GM12878 (cell line): ENCODE results near the gene PNPLA4. TPM values are rescaled to one million over a fixed set of nuclear protein-coding genes. Genes with fewer than 3 reads are reported as not detected.

Experiments used
- GABPA ChIP-seq: IDR thresholded peaks from 2 replicates; pipeline ENCODE4 v1.6.1; 2014; ENCODE audit warnings: antibody characterized with exemption, low read depth, mild to moderate bottlenecking, inconsistent platforms
- HDAC2 ChIP-seq: fragments of 200-600 bp; sonication (generic); IDR thresholded peaks from 2 replicates; pipeline ENCODE4 v1.6.1; 2017
- IKZF1 ChIP-seq: fragments of 450-650 bp; conservative IDR thresholded peaks from 2 replicates; pipeline ENCODE4 v1.6.1; 2017; ENCODE audit warnings: antibody characterized with exemption, mild to moderate bottlenecking
- POLR2AphosphoS2 ChIP-seq: IDR thresholded peaks from 2 replicates; pipeline ENCODE4 v1.6.1; 2011; ENCODE audit warnings: low read depth, mild to moderate bottlenecking, low read length, improper control_type of control experiment, moderate library complexity
- SREBF1 ChIP-seq: IDR thresholded peaks from 2 replicates; pipeline ENCODE4 v1.6.1; 2012; ENCODE audit warnings: mild to moderate bottlenecking, low read length
- TBL1XR1 ChIP-seq: IDR thresholded peaks from 2 replicates; pipeline ENCODE4 v1.6.1; 2012; ENCODE audit warnings: low read depth, low read length, improper control_type of control experiment
- ZBED1 ChIP-seq: IDR thresholded peaks from 2 replicates; pipeline ENCODE4 v1.6.1; 2016; ENCODE audit warnings: borderline replicate concordance
- ZNF217 ChIP-seq: fragments of 450-650 bp; IDR thresholded peaks from 2 replicates; pipeline ENCODE4 v1.6.1; 2017; ENCODE audit warnings: antibody characterized with exemption, mild to moderate bottlenecking
- ZNF24 ChIP-seq: fragments of 450-650 bp; IDR thresholded peaks from 2 replicates; pipeline ENCODE4 v1.6.1; 2017; ENCODE audit warnings: antibody characterized with exemption, mild to moderate bottlenecking
- polyA plus RNA-seq, 11 experiments: library from polyadenylated mRNA; depleted of rRNA in 4 of 11; unstranded in 6 of 11; stranded (reverse) in 5 of 11; fragments of >200 nt; fragmentation: Nextera tagmentation in 4 of 11; fragmentation: Illumina TruSeq in 1 of 11; extraction: Ambion mirVana in 4 of 11; extraction: Trizol in 1 of 11; gene quantifications; 1 replicate in 1 of 11; 2 replicates in 10 of 11; pipeline versions ENCODE4 v1.2.1 to v1.2.3, GENCODE V29; 2011 to 2016; ENCODE audit warnings: inconsistent platforms in 2 of 11, missing spikeins in 2 of 11, low read depth in 1 of 11
- total RNA-seq, 4 experiments: library from RNA; depleted of rRNA in 3 of 4; stranded (reverse); fragments of >200 nt in 3 of 4; fragmentation: Illumina TruSeq in 1 of 4; extraction: Trizol in 1 of 4; gene quantifications; 2 replicates each; pipeline versions ENCODE4 v1.2.1 to v1.2.3, GENCODE V29; 2013 to 2021
- TF ChIP-seq, protein P1 (sequence below): IDR thresholded peaks from 2 replicates; pipeline ENCODE4 v1.6.1; 2012; ENCODE audit warnings: low read length, inconsistent platforms
- TF ChIP-seq, protein P2 (sequence below): fragments of 450-650 bp; formaldehyde crosslinking; IDR thresholded peaks from 2 replicates; pipeline ENCODE4 v1.4.0; 2020; ENCODE audit warnings: mild to moderate bottlenecking, moderate library complexity
- TF ChIP-seq, protein P3 (sequence below): IDR thresholded peaks from 2 replicates; pipeline ENCODE4 v1.6.1; 2011; ENCODE audit warnings: borderline replicate concordance, low read depth, mild to moderate bottlenecking, moderate library complexity, low read length; ENCODE audit not compliant: insufficient read depth, poor library complexity, severe bottlenecking
- TF ChIP-seq, protein P4 (sequence below): fragments of 450-650 bp; IDR thresholded peaks from 2 replicates; pipeline ENCODE4 v1.6.1; 2018; ENCODE audit warnings: borderline replicate concordance, mild to moderate bottlenecking; ENCODE audit not compliant: partially characterized antibody
- TF ChIP-seq, protein P5 (sequence below): IDR thresholded peaks from 2 replicates; pipeline ENCODE4 v1.6.1; 2012; ENCODE audit warnings: improper control_type of control experiment, low read depth, low read length; ENCODE audit not compliant: insufficient replicate concordance

PNPLA4 gene
- total and polyA plus RNA-seq, 10 of the 15 experiments (the other 5 are each of a cell fraction or from before 2014, with no cell fraction given): 18.0 to 53.0 (median 33.6) TPM

DNA sequence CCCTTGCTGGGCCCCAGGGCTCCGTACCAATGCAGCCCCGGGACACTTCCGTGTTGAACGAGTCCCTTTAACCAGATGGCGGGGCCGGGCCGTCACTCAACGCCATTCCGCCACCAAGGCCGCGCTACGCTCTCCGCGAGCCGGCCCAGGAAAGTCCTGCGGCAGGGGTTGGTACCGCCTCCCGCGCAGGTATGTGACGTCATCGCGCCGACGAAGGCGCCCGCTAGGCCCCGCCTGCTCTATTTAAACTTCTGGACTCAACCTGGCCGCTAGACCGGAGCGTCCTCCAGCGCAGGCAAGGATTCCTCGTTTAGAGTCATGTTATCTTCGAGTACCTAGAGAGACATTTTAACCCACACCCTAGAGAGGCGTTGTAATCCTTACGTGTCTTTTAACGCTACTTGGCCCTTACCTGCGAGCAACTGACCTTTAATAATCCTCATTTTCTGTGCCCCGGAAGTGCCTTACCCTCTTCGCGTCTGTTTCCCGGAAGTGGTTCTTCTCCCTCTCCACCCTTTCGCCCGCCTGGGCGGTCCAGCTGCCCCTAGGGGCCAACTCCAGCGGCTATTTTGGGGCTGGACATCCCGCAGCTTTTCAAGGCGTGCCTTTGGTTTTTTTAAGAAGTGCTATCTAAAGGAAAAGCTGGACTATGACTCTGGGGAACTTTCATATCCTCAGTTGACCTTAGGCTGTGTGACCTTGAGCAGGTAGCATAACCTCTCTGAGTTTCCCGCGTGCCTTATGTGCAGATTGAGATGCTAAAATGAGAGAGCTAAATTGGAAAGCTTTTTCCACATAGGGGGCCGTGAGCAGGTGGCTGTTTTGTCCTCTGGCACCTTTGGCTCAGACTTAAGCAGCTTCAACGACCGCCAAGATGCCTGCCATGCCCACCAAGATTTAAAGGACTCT, at the start of gene PNPLA4 (continued):
- TF ChIP-seq, protein P1, sequence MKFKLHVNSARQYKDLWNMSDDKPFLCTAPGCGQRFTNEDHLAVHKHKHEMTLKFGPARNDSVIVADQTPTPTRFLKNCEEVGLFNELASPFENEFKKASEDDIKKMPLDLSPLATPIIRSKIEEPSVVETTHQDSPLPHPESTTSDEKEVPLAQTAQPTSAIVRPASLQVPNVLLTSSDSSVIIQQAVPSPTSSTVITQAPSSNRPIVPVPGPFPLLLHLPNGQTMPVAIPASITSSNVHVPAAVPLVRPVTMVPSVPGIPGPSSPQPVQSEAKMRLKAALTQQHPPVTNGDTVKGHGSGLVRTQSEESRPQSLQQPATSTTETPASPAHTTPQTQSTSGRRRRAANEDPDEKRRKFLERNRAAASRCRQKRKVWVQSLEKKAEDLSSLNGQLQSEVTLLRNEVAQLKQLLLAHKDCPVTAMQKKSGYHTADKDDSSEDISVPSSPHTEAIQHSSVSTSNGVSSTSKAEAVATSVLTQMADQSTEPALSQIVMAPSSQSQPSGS: no peak
- peak; percentile 82 for TF ChIP-seq POLR2AphosphoS2
- TF ChIP-seq, protein P2, sequence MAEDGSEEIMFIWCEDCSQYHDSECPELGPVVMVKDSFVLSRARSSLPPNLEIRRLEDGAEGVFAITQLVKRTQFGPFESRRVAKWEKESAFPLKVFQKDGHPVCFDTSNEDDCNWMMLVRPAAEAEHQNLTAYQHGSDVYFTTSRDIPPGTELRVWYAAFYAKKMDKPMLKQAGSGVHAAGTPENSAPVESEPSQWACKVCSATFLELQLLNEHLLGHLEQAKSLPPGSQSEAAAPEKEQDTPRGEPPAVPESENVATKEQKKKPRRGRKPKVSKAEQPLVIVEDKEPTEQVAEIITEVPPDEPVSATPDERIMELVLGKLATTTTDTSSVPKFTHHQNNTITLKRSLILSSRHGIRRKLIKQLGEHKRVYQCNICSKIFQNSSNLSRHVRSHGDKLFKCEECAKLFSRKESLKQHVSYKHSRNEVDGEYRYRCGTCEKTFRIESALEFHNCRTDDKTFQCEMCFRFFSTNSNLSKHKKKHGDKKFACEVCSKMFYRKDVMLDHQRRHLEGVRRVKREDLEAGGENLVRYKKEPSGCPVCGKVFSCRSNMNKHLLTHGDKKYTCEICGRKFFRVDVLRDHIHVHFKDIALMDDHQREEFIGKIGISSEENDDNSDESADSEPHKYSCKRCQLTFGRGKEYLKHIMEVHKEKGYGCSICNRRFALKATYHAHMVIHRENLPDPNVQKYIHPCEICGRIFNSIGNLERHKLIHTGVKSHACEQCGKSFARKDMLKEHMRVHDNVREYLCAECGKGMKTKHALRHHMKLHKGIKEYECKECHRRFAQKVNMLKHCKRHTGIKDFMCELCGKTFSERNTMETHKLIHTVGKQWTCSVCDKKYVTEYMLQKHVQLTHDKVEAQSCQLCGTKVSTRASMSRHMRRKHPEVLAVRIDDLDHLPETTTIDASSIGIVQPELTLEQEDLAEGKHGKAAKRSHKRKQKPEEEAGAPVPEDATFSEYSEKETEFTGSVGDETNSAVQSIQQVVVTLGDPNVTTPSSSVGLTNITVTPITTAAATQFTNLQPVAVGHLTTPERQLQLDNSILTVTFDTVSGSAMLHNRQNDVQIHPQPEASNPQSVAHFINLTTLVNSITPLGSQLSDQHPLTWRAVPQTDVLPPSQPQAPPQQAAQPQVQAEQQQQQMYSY (CRISPR knock-in tag): no peak
- TF ChIP-seq TBL1XR1: peak; percentile 75
- peak; percentile 91 for TF ChIP-seq ZNF217
- TF ChIP-seq HDAC2: no peak; the same call in 1 of the 2 replicates
- TF ChIP-seq, protein P3, sequence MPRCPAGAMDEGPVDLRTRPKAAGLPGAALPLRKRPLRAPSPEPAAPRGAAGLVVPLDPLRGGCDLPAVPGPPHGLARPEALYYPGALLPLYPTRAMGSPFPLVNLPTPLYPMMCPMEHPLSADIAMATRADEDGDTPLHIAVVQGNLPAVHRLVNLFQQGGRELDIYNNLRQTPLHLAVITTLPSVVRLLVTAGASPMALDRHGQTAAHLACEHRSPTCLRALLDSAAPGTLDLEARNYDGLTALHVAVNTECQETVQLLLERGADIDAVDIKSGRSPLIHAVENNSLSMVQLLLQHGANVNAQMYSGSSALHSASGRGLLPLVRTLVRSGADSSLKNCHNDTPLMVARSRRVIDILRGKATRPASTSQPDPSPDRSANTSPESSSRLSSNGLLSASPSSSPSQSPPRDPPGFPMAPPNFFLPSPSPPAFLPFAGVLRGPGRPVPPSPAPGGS: no peak
- TF ChIP-seq, protein P4, sequence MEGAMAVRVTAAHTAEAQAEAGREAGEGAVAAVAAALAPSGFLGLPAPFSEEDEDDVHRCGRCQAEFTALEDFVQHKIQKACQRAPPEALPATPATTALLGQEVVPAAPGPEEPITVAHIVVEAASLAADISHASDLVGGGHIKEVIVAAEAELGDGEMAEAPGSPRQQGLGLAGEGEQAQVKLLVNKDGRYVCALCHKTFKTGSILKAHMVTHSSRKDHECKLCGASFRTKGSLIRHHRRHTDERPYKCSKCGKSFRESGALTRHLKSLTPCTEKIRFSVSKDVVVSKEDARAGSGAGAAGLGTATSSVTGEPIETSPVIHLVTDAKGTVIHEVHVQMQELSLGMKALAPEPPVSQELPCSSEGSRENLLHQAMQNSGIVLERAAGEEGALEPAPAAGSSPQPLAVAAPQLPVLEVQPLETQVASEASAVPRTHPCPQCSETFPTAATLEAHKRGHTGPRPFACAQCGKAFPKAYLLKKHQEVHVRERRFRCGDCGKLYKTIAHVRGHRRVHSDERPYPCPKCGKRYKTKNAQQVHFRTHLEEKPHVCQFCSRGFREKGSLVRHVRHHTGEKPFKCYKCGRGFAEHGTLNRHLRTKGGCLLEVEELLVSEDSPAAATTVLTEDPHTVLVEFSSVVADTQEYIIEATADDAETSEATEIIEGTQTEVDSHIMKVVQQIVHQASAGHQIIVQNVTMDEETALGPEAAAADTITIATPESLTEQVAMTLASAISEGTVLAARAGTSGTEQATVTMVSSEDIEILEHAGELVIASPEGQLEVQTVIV: peak; percentile 54
- TF ChIP-seq SREBF1: no peak
- TF ChIP-seq ZNF24: no peak
- TF ChIP-seq GABPA: peak; percentile 99
- TF ChIP-seq, protein P5, sequence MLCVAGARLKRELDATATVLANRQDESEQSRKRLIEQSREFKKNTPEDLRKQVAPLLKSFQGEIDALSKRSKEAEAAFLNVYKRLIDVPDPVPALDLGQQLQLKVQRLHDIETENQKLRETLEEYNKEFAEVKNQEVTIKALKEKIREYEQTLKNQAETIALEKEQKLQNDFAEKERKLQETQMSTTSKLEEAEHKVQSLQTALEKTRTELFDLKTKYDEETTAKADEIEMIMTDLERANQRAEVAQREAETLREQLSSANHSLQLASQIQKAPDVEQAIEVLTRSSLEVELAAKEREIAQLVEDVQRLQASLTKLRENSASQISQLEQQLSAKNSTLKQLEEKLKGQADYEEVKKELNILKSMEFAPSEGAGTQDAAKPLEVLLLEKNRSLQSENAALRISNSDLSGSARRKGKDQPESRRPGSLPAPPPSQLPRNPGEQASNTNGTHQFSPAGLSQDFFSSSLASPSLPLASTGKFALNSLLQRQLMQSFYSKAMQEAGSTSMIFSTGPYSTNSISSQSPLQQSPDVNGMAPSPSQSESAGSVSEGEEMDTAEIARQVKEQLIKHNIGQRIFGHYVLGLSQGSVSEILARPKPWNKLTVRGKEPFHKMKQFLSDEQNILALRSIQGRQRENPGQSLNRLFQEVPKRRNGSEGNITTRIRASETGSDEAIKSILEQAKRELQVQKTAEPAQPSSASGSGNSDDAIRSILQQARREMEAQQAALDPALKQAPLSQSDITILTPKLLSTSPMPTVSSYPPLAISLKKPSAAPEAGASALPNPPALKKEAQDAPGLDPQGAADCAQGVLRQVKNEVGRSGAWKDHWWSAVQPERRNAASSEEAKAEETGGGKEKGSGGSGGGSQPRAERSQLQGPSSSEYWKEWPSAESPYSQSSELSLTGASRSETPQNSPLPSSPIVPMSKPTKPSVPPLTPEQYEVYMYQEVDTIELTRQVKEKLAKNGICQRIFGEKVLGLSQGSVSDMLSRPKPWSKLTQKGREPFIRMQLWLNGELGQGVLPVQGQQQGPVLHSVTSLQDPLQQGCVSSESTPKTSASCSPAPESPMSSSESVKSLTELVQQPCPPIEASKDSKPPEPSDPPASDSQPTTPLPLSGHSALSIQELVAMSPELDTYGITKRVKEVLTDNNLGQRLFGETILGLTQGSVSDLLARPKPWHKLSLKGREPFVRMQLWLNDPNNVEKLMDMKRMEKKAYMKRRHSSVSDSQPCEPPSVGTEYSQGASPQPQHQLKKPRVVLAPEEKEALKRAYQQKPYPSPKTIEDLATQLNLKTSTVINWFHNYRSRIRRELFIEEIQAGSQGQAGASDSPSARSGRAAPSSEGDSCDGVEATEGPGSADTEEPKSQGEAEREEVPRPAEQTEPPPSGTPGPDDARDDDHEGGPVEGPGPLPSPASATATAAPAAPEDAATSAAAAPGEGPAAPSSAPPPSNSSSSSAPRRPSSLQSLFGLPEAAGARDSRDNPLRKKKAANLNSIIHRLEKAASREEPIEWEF: no peak
- TF ChIP-seq ZBED1: 0 out of 2 replicates have a peak, but pooled peaks have one; percentile 56
- TF ChIP-seq IKZF1: peak; percentile 75
